HG03064 (cell line): ENCODE measurements around the gene LRRC75A.

ENCODE experiments used
- ATAC-seq: cut with Tn5 transposase; IDR thresholded peaks from one replicate; pipeline ENCODE4 v1.9.1; 2021; ENCODE audit warnings: low read depth; ENCODE audit not compliant: unreplicated experiment

LRRC75A gene

DNA sequence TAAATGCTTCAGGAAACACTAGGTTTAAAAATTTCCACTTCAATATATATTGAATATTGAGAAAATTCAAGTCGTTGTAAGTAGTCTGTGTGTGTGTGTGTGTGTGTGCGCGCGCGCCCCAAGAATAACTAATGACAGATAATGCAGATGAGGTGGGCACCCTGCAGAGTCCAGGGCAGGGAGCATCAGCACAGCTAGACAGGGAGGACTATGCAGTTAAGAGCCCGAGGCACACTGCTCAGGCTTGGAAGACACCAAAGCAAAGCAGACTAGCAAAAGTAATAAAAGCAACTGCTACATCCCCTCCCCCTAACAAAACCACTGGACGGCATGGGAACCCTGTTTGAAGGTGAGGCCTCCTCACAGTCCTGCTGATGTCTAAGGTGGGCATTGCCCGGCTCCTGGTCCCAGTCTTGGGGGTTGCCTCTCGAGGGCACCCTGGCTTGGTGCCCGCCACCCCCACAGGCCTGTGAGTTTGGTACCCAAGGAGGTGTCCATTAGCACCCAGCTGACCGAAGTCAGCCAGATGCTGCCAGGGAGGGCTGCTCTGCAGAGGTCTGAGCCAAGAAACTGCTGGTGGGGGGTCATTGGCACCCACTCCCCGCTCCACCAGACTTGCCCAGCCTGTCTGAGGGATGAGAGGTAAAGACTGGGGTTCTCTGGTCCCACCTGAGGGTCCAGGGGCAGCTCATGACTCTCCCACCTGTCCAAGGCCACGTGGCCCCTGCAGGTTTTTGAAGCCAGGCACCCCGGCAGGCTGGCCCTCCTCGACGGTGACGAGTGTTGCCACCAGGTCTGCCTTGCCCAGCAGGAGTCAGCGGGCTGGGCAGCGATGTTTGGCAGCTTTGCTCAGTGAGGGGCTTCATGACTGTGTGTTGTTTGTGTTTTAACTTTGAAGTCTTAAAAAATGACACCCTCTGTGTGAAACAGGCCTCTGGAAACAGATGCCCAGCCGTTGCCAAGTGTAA lies 18.7 kb downstream of the LRRC75A start:
- no peak for ATAC-seq

DNA sequence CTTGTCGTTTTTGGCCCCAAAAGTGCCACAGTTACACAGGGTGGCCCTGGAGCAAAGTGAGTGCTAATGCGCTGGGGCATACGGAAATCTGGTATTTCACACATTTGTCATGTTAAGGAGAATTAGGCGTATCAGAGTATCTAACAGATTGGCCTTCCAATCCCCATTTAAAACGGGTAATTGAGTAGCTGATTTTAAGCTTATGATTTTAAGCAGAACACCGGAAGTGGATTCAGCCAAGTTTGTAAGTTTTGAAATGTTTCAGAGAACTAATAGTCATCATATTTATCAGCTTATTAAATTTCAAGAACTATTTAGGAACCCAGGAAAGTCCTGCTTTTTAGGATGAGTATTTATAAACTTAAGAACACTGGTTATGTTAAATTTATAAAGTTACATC lies 19.5 kb downstream of the LRRC75A start:
- no peak for ATAC-seq

DNA sequence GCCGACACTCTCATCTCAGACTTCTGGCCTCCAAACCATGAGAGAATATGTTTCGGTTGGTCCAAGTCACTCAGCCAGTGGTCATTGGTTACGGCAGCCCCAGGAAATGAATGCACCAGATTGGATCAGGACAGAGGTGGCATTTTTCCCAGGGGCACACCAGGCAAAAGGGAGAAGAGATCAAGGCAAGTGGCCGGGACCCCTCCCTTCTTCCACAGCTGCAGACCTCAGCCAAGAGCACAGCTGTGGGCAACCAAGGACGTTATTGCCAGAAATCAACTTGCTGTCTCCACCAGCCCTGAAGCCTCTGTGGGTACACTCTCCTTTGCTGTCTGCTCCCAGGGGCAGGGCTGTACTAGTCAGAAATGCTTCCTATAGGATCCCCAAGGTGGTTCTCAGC lies 20.7 kb downstream of the LRRC75A start:
- no peak for ATAC-seq

DNA sequence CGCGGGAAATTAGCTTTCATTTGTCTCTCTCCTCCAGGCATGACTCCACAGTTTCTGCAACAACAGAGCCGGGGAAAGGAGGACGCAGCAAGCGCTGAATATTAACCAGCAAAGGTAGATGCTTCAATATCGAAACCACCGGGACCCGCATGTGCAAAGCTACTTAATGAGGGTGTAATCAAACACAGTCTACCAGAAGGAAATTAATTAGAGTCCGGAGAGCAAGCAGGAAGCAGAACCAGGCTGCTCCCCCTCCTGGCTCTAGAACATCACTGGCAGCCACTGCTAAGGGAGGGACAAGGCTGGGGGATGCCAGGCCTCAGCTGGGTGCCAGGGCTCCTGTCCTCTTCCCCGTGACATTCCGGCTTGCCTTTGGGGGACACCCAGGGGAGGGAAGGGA lies 21.7 kb downstream of the LRRC75A start:
- ATAC-seq = no peak

DNA sequence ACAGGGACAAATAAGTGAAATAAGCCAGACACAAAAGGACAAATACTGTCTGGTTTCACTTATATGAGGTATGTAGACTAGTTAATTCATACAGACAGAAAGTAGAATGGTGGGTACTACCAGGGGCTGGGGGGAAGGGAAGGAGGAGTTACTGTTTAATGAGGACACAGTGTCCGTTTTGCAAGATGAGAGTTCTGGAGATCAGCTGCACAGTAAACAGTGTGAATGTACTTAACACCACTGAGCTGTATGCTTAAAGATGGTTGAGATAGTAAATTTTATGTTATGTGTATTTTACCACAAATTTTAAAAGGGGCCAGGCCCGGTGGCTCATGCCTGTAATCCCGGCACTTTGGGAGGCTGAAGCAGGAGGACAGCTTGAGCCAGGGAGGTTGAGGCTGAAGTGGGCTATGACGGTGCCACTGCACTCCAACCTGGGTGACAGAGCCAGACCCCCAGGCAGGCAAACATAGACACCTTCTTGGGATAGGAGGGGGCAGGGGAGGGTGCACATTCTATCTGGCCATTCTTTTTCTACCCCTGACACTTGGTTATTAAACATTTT lies 23.5 kb downstream of the LRRC75A start:
- ATAC-seq = no peak

DNA sequence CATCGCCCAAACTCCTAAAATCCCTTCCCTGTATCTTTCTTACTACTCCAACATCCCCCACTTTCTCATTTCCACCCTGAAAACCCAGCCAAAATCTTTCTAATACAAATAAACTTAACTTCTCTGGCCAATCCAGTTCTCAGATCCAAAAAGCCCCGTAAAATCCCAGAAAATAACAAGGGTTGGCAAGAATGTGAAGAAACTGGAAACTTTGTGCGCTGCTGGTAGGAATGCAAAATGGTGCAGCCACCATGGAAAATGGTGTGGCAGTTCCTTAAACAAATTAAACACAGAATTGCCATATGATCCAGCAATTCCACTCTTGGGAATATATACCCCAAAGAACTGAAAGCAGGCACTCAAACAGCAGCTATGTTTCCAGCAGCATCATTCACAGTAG lies 24.1 kb downstream of the LRRC75A start:
- ATAC-seq = no peak

DNA sequence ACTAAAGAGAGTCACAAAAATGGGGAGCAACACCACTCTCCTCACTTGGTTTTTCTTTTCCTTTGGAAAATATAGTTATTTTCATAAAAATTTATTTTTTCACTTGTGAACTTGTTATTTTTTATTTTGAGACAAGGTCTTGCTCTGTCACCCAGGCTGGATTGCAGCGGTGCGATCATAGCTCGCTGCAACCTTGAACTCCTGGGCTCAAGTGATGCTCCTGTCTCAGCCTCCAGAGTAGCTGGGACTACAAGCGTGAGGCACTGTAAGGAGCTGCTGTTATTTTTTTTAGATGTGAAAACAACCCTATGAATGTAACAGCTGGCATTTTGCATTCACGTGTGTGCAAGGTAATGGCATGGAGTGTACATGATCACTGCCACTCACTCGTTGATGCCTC lies 24.9 kb downstream of the LRRC75A start:
- no peak for ATAC-seq

DNA sequence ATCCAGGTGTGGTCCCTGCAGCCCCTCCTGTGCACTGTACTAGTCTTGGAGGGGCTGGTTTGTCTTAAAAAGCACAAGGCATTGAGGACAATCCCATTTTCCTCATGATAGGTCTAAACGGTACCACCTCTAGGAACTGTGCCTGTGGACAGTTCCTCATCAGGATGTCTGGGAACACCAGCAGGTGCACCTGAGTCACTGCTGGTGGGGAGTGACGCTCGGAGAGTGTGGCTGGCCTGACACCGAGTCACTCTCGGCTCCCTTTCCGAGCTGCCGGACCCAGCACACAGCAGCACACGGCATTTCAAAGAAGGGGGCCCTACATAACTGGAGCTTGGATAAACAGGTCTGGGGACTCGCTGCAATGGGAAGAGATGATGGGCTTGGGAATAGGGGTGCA lies 25.6 kb downstream of the LRRC75A start:
- no peak for ATAC-seq

DNA sequence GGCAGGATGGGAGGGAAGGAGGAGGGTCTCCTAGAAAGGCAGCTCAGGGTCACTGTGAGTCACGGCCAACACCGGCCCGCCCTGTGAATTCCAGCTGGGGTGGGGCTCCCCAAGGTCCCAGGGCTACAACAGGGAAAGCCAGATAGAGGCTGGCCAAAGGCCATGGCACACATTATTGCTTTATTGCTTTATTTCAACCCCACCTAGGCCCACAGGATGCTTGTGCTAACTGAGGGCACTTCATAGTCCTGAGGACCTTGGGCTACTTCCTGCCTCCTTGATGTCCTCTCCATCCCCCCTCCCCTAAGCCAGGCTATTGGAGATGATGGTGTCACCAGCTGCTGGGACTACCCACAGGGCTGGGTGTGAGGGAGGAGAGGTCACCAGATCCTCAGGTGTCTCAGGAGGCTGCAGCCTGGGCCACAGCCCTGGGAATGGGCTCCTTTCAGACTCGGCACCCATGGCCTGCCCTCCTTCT lies 26.1 kb downstream of the LRRC75A start:
- no peak for ATAC-seq

DNA sequence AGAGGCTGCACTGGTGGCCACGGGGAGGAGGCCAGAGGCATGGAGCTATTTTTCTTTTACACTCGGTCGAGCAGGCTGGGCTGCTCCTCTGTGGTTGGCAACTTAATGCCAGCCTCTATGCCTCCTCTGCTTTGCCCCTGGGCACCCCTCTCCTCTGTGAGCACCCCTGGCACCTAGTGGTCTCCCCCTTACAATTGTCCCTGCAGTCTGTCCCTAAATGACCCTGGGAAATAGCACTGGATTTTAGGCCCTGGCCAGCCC lies 27.0 kb downstream of the LRRC75A start:
- ATAC-seq = no peak

DNA sequence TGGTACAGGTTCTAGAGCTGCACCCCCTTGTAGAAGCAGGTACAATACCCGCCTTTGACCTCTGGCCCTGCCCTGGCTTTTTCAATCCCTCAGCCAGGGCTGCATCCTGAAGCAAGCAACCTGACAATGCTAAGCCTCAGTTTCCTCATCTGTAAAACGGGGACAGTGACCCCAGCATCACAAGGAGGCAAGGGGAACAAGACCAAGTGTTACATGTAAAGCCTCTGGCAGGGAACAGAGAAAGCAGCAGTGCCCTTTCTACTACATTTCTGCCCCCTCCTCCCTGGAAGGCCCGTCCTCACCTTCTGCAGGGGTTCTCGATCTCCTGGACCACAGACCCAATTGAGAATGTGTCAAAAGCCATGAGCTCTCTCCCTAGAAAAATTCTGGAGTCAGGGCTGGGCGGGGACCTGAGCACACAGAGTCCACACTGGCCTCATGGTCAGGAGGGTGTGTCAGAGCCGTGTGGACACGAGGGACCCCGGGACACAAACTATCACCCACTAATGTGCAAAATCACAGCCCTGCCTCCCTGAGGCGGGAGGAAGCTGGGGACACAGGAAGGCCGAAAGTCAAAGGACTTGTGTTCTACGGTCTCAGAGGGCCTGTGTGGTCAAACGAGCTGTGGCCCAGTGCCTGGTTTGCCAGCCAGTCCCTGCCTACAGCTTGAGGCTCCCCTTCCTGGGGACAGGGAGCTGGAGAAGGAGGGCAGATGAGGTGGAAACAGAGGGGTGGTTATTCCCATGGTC lies 27.5 kb downstream of the LRRC75A start:
- ATAC-seq = no peak

DNA sequence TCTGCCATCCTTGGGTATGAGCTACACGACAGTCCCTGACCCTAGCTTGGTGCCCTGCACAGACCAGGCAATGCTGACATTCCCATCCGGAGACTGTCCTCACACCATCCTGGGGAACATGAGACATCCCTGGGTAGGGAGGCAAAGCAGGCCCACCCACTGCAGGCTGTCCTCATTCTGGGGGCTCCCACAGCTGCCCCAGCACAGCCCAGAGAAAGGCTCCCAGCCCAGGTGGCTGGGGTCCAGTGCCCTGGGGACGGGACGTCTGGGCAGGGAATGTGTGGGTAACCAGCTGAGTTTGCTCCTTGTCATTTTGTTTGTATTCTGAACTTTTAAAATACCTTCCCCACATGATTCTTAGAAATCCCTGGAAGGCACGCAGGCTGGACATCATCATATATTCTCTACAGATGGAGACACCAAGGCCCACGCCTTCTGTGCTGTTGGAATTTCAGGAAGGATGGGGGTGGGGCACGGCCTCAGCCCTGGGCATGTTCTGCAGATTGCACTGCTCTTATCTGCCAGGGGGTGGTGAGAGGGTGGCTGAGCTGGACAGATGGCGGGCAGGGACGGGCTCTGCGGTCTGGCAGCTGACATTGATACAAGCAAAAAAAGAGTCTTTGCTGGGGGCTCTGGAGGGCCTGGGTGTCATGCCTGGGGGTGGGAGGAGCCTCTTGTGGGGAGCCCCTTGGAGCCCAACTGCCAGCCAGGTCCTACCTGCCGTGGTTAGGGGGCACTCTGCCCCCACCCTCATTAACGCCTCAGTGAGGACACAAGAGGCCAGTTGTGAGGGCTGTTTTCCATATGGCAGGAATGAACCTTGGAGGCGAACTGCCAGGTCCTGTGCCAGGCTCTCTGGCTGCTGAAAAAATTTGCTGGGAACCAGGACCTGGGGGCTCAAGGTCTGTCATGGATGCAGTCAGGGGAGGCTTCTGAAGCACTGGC lies 28.4 kb downstream of the LRRC75A start:
- ATAC-seq = no peak

DNA sequence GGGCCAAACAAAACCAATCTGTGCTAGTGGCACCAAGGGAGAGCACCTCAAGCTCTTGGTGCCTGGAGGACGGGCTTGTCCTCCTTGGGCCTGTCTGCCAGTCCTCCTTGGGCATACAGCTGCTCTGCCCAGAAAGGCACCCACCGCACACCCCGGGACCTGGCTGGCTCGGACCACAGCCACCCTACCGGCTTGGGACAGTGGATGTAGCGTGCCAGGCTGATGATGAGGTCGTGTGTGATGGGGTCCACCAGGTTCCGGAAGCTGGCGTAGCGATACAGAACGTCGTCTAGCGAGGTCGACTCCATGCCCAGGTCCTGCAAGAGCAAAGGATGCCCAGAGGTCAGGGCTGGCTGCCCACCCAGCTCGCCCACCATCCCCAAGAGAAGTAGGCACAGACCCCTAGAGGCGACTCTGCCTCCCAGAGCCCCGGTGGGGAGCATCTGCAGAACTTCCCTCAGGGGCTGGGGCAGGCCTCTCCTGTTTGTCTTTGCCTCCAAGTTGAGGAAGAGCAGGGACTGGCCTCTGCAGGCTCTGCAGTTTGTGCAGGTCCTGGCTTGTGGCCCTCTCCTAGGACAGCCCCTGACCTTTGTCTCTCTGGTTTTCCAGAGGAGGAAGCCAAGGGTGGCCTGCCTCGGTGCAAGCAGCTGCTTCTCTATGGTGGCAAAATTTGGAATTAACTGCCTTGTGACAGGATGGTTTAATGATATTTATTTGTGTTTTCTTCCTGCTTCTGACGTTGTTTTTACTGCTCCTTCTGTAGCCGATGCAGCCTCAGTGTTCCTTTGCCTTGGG lies 29.7 kb downstream of the LRRC75A start:
- no peak for ATAC-seq

DNA sequence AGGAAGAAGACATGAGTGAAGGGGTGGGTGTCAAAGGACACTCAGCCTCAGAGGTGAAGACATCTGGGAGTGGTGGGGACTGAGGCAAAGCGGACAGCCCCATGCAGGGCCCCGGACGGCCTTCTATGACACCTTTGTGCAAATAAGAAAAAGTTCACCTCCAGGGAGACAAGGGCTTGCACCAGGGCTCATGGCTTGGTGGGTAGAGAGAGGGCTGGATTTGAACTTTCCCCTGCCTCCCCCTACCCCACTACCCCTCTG lies 30.5 kb downstream of the LRRC75A start:
- ATAC-seq = no peak

DNA sequence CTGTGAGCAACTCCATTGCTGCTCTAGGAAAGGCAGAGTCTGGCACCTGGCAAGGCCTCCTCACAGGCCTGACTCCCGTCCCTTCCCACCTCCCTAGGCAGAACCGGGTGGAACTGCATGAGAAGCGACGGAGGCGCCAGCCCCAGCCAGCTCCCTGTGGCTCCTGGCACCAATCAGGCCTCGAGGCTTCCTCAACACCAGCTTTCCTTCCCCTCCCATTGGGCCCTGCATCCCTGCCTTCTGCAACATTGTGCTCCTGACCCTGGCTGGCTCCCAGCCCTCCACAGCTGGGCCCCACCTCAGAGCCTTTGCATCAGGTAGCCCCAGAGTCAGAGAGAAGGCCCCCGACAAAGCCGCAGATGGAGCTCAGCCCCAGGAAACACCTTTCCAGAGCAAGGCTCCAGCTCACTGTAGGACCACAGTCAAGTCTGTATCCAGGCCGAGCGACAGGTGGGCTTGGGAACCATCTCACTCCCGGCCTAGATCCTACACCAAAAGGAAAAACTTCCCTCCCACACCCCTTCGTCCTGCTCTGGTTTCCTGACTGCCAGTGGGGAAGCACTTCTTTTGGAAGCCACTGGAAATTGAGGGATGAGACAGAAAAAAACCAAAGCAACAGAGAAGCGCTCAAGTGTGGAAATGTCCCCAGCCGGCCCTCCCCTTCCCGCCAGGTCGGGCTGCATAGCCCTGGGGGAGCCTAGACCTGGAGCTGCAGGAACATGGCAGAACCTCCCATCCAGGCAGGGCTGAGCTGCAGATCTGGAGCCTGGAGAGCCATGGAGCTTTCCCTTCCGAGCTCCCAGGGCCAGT lies 31.0 kb downstream of the LRRC75A start:
- no peak for ATAC-seq

DNA sequence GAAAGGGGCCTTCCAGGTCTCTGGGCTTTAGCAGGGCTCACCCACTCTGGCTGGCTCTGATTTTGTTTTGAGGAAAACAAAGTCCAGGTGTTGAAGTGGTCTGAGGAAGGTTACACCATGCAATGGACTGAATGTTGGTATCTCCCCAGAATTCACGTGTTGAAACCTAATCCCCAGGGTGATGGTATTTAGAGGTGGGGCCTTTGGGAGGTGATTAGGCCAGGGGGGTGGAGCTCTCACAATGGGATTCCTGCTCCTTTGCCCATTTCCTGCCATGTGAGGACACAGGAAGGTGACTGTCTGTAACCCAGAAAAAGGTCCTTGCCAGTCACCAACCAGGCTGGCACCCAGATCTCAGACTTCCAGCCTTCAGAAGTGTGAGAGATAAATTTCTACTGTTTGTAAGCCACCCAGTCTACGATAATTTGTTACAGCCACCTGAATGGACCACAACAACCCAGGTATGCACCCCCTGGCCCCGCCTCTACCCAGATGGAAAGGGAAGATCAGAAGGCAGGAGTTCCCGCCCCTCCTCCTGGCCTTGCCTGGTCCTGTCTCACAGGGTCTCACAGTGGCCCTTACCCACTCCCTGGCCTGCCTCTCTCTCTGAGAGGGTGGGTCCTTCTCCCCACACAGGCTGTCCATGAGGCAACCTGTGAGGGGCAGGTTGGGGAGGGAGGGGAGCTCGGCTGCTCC lies 32.0 kb downstream of the LRRC75A start:
- no peak for ATAC-seq

DNA sequence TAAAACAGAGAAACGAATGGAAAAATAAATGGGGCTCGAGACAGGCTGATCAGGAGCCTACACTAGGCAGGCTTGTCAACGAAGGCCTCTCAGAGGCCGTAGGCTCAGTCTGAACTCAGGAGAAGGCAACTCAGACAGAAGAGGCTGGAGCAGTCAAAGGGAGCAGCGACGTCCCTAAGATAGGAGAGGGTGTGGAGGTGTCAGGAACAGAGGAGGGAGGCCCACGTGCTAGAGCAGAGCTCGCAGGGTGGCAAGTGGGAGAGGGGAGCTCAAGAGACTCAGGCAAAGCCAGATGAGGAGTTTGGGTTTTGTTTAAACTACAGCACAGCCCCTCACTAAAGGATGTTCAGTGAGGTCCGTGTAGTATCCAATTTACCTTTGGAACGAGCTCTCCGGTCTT lies 32.7 kb downstream of the LRRC75A start:
- no peak for ATAC-seq

DNA sequence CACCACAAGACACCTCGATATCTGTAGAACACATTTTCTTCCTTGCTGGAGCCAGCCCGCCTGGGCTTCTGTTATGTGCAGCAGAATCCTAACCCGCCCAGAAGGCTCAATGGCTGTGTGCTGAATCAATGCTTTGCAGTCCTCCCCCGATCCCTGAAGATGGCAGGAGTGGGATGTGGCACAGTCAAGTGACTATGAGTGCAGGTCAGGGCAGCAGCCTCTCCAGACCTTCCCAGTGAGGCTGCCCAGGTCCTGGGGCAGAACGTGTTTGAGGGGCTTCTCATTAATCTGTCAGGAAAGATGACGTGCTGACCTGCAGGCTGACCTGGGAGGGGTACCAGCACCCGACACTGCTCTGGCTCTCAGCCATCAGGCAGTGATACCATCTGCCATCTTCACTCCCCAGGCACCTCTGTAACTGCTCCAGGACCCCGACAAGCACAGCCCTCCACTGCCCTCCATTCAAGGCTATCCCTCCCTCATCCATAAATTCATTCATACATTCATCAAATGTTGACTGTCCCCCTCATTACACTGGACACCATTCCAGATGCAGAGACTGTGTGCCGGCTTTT lies 35.2 kb downstream of the LRRC75A start:
- no peak for ATAC-seq
